Mucosa of descending colon (tissue), 3 donors: Measurements from ENCODE around the gene CUL1. TPM values are rescaled to one million over a fixed set of nuclear protein-coding genes. Genes with fewer than 3 reads are reported as not detected.
A peak's percentile ranks its signal among the peaks of the same experiment; 100 is the strongest.
"Not testable (repeated sequence)": the region's sequence is repeated elsewhere in the genome, so short reads cannot be mapped to it uniquely, and the experiment has no call there.

Experiments
- ATAC-seq: fragments of 200-7000 bp; cut with Tn5 transposase; one replicate; pipeline ENCODE4 v1.9.1; 2020; ENCODE audit warnings: mild to moderate bottlenecking, moderate library complexity
- DNase-seq, 3 donors: peaks; one replicate each; pipeline ENCODE4 v3.0.0-alpha.2; 2020
- H3K36me3 ChIP-seq: fragments of 200-600 bp; one replicate; pipeline ENCODE4 v1.8.0; 2021; ENCODE audit warnings: low read depth, mild to moderate bottlenecking
- H3K4me1 ChIP-seq: fragments of 200-600 bp; one replicate; pipeline ENCODE4 v1.8.0; 2021; ENCODE audit warnings: low read depth, mild to moderate bottlenecking
- H3K4me3 ChIP-seq: fragments of 200-600 bp; one replicate; pipeline ENCODE4 v1.8.0; 2021; ENCODE audit warnings: mild to moderate bottlenecking
- H3K9me3 ChIP-seq: fragments of 200-600 bp; one replicate; pipeline ENCODE4 v1.8.0; 2021; ENCODE audit warnings: mild to moderate bottlenecking
- intact Hi-C, 2 donors: fragments of 100-400 bp; cut with DNase I in 1 of 2; cut with micrococcal nuclease in 1 of 2; formaldehyde crosslinking; loops; one replicate each; pipeline versions ENCODE4 v1.11.0 to v1.11.1; 2022; cut with DNase I, micrococcal nuclease
- total RNA-seq, 3 donors: library from RNA; stranded (reverse); fragmentation: NEBNext Ultra II Directional in 2 of 3; extraction: Animal tissue kit (Norgen Biotek cat#: 25700) in 2 of 3; gene quantifications; one replicate each; pipeline versions ENCODE4 v1.2.1 to v1.2.4, GENCODE V29; 2021 to 2023
- TF ChIP-seq, protein P1 (sequence below): fragments of 200-600 bp; IDR thresholded peaks from one replicate; pipeline ENCODE4 v1.8.0; 2022; ENCODE audit warnings: antibody characterized with exemption, mild to moderate bottlenecking
- donor health status: DM: no; HTN: no; CAD: no; lungs with moderate emphysema.
- donor health status: DM: no; HTN: no; CAD: no.
- donor health status: DM: no; HTN: yes; CAD: no.

The CUL1 gene
- total RNA-seq, 3 donors from 2014 or later = 28.7 to 58.1 (median 33.3) TPM

DNA sequence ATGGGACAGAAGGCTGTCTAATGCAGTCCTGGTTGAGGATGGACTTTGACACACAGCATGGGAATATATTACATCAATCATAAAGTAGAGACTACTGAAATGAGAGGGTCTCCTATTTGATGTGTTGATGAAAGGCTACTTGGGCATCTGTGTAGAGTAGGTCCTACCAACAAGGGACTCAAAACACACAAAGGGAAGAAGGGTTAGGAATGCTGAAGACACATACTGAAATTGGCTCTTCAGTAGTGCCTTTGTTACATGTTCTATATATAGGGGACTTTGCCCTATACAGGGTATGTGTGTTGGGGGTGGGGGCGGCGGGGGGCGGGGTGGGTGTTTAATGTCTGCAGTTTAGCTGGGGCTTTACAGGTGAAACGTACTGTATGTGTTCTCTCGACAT is 7.7 kb downstream of the CUL1 start:
- no peak overlapping the region for H3K4me3 ChIP-seq
- no peaks in the 10 kb centered on the region for H3K36me3 ChIP-seq
- intact Hi-C loops = no loop called here
- TF ChIP-seq, protein P1, sequence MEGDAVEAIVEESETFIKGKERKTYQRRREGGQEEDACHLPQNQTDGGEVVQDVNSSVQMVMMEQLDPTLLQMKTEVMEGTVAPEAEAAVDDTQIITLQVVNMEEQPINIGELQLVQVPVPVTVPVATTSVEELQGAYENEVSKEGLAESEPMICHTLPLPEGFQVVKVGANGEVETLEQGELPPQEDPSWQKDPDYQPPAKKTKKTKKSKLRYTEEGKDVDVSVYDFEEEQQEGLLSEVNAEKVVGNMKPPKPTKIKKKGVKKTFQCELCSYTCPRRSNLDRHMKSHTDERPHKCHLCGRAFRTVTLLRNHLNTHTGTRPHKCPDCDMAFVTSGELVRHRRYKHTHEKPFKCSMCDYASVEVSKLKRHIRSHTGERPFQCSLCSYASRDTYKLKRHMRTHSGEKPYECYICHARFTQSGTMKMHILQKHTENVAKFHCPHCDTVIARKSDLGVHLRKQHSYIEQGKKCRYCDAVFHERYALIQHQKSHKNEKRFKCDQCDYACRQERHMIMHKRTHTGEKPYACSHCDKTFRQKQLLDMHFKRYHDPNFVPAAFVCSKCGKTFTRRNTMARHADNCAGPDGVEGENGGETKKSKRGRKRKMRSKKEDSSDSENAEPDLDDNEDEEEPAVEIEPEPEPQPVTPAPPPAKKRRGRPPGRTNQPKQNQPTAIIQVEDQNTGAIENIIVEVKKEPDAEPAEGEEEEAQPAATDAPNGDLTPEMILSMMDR = no peak
- peak; percentile 29 for ATAC-seq
- H3K4me1 ChIP-seq = peaks cover 21% of the 10 kb centered on the region
- no peaks in the 10 kb centered on the region for H3K9me3 ChIP-seq
- no peak for DNase-seq

DNA sequence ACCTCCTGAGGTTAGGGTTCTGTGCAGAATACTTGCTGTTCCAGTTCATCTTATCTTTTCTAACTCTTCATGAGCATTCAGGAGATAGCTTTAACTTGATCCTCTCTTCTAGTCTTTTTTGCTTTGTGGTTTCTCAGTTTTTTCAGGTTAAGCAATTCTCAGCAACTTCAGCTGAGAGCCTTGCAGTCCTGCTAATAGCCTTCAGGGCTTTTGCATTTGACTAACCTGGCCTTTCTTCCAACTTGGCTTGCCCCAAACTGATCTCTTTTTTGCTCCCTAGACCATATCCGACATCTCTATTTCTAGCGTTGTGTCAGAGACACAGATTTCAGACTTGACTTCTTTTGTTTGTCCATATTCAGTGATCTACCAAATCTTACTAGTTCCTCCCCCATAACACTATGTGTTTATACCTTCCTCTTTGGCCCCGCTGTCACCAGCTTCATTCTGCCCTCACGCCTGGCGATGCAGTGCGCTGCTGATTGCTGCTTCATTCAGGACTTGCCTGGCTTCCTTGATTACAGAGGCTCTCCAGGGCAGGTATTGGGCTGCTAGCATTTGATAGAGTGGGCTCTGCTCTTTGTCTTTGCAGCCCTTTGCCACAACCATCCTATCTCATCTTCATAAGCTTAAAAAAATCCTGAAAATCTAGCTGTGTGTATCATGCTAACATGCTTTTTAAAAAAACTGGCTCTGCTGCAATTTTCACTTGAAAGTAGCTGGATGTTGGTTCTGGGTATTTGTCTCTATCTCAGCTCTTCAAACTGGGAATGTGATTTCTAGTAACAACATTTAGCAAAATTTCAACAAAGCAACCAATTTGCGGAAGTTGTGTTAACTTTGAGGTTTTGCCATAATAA is 9.6 kb downstream of the CUL1 start:
- peak; percentile 32 for ATAC-seq
- H3K36me3 ChIP-seq = no peaks in the 10 kb centered on the region
- peaks cover 8% of the 10 kb centered on the region for H3K4me1 ChIP-seq

DNA sequence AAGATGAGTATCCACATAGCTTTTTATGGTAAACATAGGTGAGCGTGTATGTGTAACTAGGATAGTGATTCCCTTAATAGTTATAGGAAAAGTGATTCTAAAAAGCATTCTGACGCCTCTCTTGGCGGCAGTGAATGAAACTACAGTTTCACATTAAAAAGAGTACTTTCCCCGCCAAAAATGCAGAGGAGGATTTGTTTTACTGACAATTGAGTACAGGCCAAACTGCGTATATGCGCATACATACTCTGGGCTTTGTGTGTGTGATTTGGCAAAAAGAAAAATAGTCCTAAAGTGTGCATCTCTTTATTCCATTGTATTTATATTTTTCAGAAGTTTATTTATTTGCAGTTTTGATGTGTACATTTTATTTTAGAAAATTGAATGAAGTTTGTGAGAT is 10.3 kb downstream of the CUL1 start:
- ATAC-seq (no peak), DNase-seq (no peak)
- intact Hi-C loops = no loop called here
- H3K9me3 ChIP-seq = no peaks in the 10 kb centered on the region
- no peaks in the 10 kb centered on the region for H3K36me3 ChIP-seq
- H3K4me3 ChIP-seq = no peak overlapping the region
- peaks cover 8% of the 10 kb centered on the region for H3K4me1 ChIP-seq
- TF ChIP-seq, protein P1 = no peak

More for the DNA sequence above, 9.6 kb downstream of the CUL1 start:
- Histone ChIP-seq H3K9me3 (no peaks in the 10 kb centered on the region), H3K4me3 (no peak overlapping the region)
- no peak for DNase-seq
- TF ChIP-seq, protein P1 = no peak
- intact Hi-C loops = no loop called here

DNA sequence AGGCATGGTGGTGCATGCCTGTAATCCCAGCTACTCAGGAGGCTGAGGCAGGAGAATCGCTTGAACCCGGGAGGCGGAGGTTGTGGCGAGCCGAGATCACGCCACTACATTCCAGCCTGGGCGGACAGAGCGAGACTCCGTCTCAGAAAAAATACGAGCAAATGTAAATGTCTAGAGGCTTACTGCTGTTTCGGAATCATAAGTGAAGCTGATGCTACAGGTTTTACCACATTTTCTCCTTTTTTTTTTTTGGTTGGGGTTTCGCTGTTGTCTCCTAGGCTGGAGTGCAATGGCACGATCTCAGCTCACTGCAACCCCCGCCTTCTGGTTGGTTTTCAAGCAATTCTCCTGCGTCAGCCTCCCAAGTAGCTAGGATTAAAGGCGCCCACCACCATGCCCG is 11.7 kb downstream of the CUL1 start:
- not testable (repeated sequence) for H3K4me1 ChIP-seq

DNA sequence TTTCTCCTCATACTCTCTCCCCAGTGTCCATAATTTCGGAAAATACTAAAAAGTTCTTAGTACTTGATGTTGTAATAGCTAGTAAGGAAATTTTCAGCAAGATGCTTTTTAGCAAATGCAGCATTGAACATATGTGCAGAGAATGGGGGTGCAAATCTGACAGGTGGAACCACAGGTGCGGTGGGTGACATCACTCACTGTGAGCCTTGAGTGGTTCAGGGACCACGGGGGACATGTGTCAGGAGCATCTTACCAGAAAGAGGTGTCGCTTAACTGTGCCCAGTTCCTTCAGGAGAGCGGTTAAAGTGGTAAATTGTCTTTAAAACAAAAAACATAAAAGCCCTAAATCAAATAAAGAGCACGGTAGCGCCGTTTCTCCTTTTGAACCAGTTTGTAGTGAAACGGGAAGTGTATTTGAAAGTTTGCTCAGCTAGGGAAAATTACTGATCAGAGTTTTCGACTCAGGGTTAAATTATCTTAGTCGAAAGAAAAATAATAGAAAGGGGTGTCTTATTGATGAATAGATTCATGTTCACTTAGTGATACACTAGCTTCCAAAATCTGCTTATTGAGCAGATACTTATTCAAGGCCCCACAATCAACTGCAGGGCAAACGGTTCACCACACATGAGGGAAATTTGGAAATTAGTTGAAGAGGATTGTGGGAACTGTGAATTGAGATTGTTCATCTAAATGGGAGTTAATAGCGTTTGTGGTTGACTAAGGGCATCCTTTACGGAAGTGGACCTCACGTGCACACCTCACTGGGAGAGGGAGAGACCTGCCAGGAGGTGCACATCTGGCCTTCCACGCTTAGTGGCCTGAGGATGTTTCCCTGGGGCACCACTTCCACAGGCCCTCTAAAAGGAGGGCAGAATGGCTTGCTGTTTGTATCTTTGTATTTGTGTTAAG is 12.7 kb downstream of the CUL1 start:
- H3K4me1 ChIP-seq = no peaks in the 10 kb centered on the region

More for the DNA sequence above, 11.7 kb downstream of the CUL1 start:
- ATAC-seq, H3K36me3 ChIP-seq, H3K4me3 ChIP-seq, intact Hi-C loops, DNase-seq, H3K9me3 ChIP-seq: not testable (repeated sequence)

More for the DNA sequence above, 12.7 kb downstream of the CUL1 start:
- intact Hi-C loops = no loop called here
- Histone ChIP-seq H3K9me3 (no peaks in the 10 kb centered on the region), H3K36me3 (no peaks in the 10 kb centered on the region), H3K4me3 (no peak overlapping the region)
- ATAC-seq (no peak), DNase-seq (no peak)
- TF ChIP-seq, protein P1 = no peak
